K562 (cell line): ENCODE data around the gene AIFM3. TPM values are rescaled to one million over a fixed set of nuclear protein-coding genes. Genes with fewer than 3 reads are reported as not detected.
A peak's percentile ranks its signal among the peaks of the same experiment; 100 is the strongest.

Source experiments
- ARNT ChIP-seq, 2 experiments: fragments of 450-650 bp; IDR thresholded peaks; 2 replicates each; pipeline ENCODE4 v1.6.1; 2016; ENCODE audit warnings: mild to moderate bottlenecking in 1 of 2
- CEBPZ ChIP-seq: fragments of 150-350 bp; IDR thresholded peaks from 2 replicates; pipeline ENCODE4 v1.6.1; 2014; ENCODE audit warnings: low read depth, mild to moderate bottlenecking, low read length, borderline replicate concordance
- ELF2 ChIP-seq: fragments of 250-450 bp; sonication (Bioruptor Pico); IDR thresholded peaks from 2 replicates; pipeline ENCODE4 v1.5.0; 2021; ENCODE audit warnings: mild to moderate bottlenecking
- FOXA1 ChIP-seq: fragments of 450-650 bp; IDR thresholded peaks from 2 replicates; pipeline ENCODE4 v1.6.1; 2016; ENCODE audit warnings: mild to moderate bottlenecking, borderline replicate concordance
- IRF9 ChIP-seq: fragments of 450-650 bp; IDR thresholded peaks from 2 replicates; pipeline ENCODE4 v1.6.1; 2016; ENCODE audit warnings: missing biosample characterization, missing genetic modification characterization
- KLF10 ChIP-seq: fragments of 250-450 bp; sonication (Bioruptor Pico); IDR thresholded peaks from 2 replicates; pipeline ENCODE4 v1.6.1; 2021; ENCODE audit warnings: matching md5 sums
- NBN ChIP-seq: fragments of 450-650 bp; IDR thresholded peaks from 2 replicates; pipeline ENCODE4 v1.6.1; 2016; ENCODE audit warnings: low read depth, mild to moderate bottlenecking
- PHB2 ChIP-seq: fragments of 450-650 bp; IDR thresholded peaks from 2 replicates; pipeline ENCODE4 v1.6.1; 2017; ENCODE audit warnings: low read depth
- PPARD ChIP-seq: fragments of 250-450 bp; sonication (Bioruptor Pico); IDR thresholded peaks from 2 replicates; pipeline ENCODE4 v1.8.0; 2022; ENCODE audit warnings: inconsistent platforms, mild to moderate bottlenecking, moderate library complexity
- RHOXF2B ChIP-seq: fragments of 250-450 bp; sonication (Bioruptor Pico); conservative IDR thresholded peaks from 2 replicates; pipeline ENCODE4 v1.5.1; 2021
- RNF219 ChIP-seq: fragments of 250-450 bp; sonication (Bioruptor Pico); IDR thresholded peaks from 2 replicates; pipeline ENCODE4 v1.5.0; 2022; ENCODE audit warnings: mild to moderate bottlenecking
- TARDBP ChIP-seq: fragments of 450-650 bp; IDR thresholded peaks from 2 replicates; pipeline ENCODE4 v1.6.1; 2016
- THRA ChIP-seq: fragments of 450-650 bp; IDR thresholded peaks from 2 replicates; pipeline ENCODE4 v1.6.1; 2017; ENCODE audit warnings: mild to moderate bottlenecking, moderate library complexity
- TSC22D4 ChIP-seq: fragments of 450-650 bp; IDR thresholded peaks from 2 replicates; pipeline ENCODE4 v1.6.1; 2016; ENCODE audit warnings: missing genetic modification characterization, missing biosample characterization, control low read depth
- ZNF134 ChIP-seq: fragments of 250-450 bp; sonication (Bioruptor Pico); conservative IDR thresholded peaks from 2 replicates; pipeline ENCODE4 v1.4.0; 2020
- ZNF174 ChIP-seq: fragments of 250-450 bp; sonication (Bioruptor Pico); IDR thresholded peaks from 2 replicates; pipeline ENCODE4 v1.4.0; 2020; ENCODE audit warnings: mild to moderate bottlenecking
- ZNF347 ChIP-seq: fragments of 450-650 bp; formaldehyde crosslinking; IDR thresholded peaks from 2 replicates; pipeline ENCODE4 v1.4.0; 2020; ENCODE audit warnings: low read depth, mild to moderate bottlenecking, moderate library complexity
- ZNF76 ChIP-seq: fragments of 250-450 bp; sonication (Bioruptor Pico); IDR thresholded peaks from 2 replicates; pipeline ENCODE4 v1.4.0; 2020; ENCODE audit warnings: mild to moderate bottlenecking, moderate library complexity, borderline replicate concordance
- polyA plus RNA-seq, 8 experiments: library from polyadenylated mRNA; depleted of rRNA in 4 of 8; stranded (reverse) in 5 of 8; unstranded in 3 of 8; fragments of >200 nt; fragmentation: Nextera tagmentation in 2 of 8; fragmentation: Illumina TruSeq in 1 of 8; extraction: Ambion mirVana in 2 of 8; extraction: Trizol in 1 of 8; gene quantifications; 2 replicates each; pipeline versions ENCODE4 v1.2.1 to v1.2.3, GENCODE V29; 2011 to 2014; ENCODE audit warnings: inconsistent platforms in 1 of 8, missing spikeins in 1 of 8
- total RNA-seq, 7 experiments: library from RNA; depleted of rRNA in 6 of 7; stranded (reverse); fragments of >200 nt in 6 of 7; fragmentation: Illumina TruSeq in 2 of 7; extraction: Trizol in 2 of 7; gene quantifications; 2 replicates each; pipeline versions ENCODE4 v1.2.1 to v1.2.3, GENCODE V29; 2011 to 2021; ENCODE audit warnings: low replicate concordance in 1 of 7

AIFM3 gene
- total and polyA plus RNA-seq, 9 of the 15 experiments (the other 6 are each of a cell fraction or from before 2014, with no cell fraction given), result 0.03 to 0.20 (median 0.07) TPM; not detected in 1

- TF ChIP-seq IRF9 (tag), result no peak
- no peak for TF ChIP-seq PHB2
- 0 out of 2 replicates have a peak, but pooled peaks have one; percentile 26 for TF ChIP-seq ZNF134 (CRISPR knock-in tag)
- TF ChIP-seq RHOXF2B (CRISPR knock-in tag), result peak; percentile 88
- peak; percentile 68; the same call in 1 of the 2 replicates for TF ChIP-seq ZNF347 (CRISPR knock-in tag)
- no peak for TF ChIP-seq TSC22D4 (tag)
- no peak for TF ChIP-seq TARDBP
- no peak for TF ChIP-seq NBN
- TF ChIP-seq PPARD (CRISPR knock-in tag), result no peak
- TF ChIP-seq THRA, result no peak
- no peak for TF ChIP-seq RNF219
- peak; percentile 79 for TF ChIP-seq ZNF76
- TF ChIP-seq ARNT (IDR thresholded peaks at IDR 0.05), result no peak
- TF ChIP-seq ZNF174 (CRISPR knock-in tag), result peak; percentile 35; the same call in 1 of the 2 replicates
- no peak for TF ChIP-seq ELF2
- no peak for TF ChIP-seq CEBPZ
- TF ChIP-seq KLF10, result no peak
- TF ChIP-seq FOXA1, result no peak
These were observed 31.6 kb downstream of the AIFM3 start (continued) for GRCh38 chr22:20998411-20999336.
